ENCODE measurements around the gene MRPL28. TPM values are rescaled to one million over a fixed set of nuclear protein-coding genes. Genes with fewer than 3 reads are reported as not detected.

The MRPL28 gene
- total RNA-seq, 2 donors from 2014 or later: 137 to 138 TPM

- H3K9me3 Mint-ChIP-seq: no peaks in the 10 kb centered on the region
- Histone ChIP-seq H3K27me3 (ENCODE audit: control insufficient read depth, insufficient read depth, low read length, poor library complexity, severe bottlenecking) (no peaks in the 10 kb centered on the region), H3K27ac (ENCODE audit: low read depth, low read length) (no peak overlapping the region), H3K4me1 (ENCODE audit: control insufficient read depth, insufficient read depth, low read length) (no peaks in the 10 kb centered on the region), H3K9me3 (ENCODE audit: control insufficient read depth, low read length) (no peaks in the 10 kb centered on the region), H3K9ac (ENCODE audit: extremely low read depth, low read length, poor library complexity, severe bottlenecking) (no peak overlapping the region), H3K4me3 (ENCODE audit: low read length) (no peak overlapping the region), H3K36me3 (ENCODE audit: control insufficient read depth, insufficient read depth, low read length) (no peaks in the 10 kb centered on the region)
- TF ChIP-seq CTCF (conservative IDR thresholded peaks at IDR 0.05): no peak
- WGBS, 2 experiments (ENCODE audit: insufficient coverage in 1 of 2, insufficient read length in 1 of 2): 96 to 97% methylated on average over 21 to 26 of the region's 26 CpGs
- H3K4me1 Mint-ChIP-seq: no peaks in the 10 kb centered on the region
- peaks cover 10% of the 10 kb centered on the region for H3K36me3 Mint-ChIP-seq (ENCODE audit: low read depth)
- H3K27me3 Mint-ChIP-seq (ENCODE audit: insufficient read depth): no peaks in the 10 kb centered on the region
- no peak overlapping the region for H3K27ac Mint-ChIP-seq
- no peak overlapping the region for H3K4me3 Mint-ChIP-seq
- DNase-seq: no peak
Measured at GRCh38 chr16:411576-412265, 41.4 kb upstream of the MRPL28 start.

- Histone ChIP-seq H3K9me3 (ENCODE audit: control insufficient read depth, low read length) (no peaks in the 10 kb centered on the region), H3K27me3 (ENCODE audit: control insufficient read depth, insufficient read depth, low read length, poor library complexity, severe bottlenecking) (no peaks in the 10 kb centered on the region), H3K4me3 (ENCODE audit: low read length) (no peak overlapping the region), H3K36me3 (ENCODE audit: control insufficient read depth, insufficient read depth, low read length) (no peaks in the 10 kb centered on the region), H3K27ac (ENCODE audit: low read depth, low read length) (no peak overlapping the region), H3K9ac (ENCODE audit: extremely low read depth, low read length, poor library complexity, severe bottlenecking) (no peak overlapping the region), H3K4me1 (ENCODE audit: control insufficient read depth, insufficient read depth, low read length) (no peaks in the 10 kb centered on the region)
- Mint-ChIP-seq H3K36me3 (ENCODE audit: low read depth) (peaks cover 10% of the 10 kb centered on the region), H3K9me3 (no peaks in the 10 kb centered on the region), H3K27ac (no peak overlapping the region), H3K4me3 (no peak overlapping the region), H3K4me1 (no peaks in the 10 kb centered on the region), H3K27me3 (ENCODE audit: insufficient read depth) (no peaks in the 10 kb centered on the region)
- TF ChIP-seq CTCF (conservative IDR thresholded peaks at IDR 0.05): no peak
- 94 to 98% methylated on average over 12 to 36 of the region's 36 CpGs for WGBS, 2 experiments (ENCODE audit: insufficient coverage in 1 of 2, insufficient read length in 1 of 2)
- DNase-seq: no peak
Measured at GRCh38 chr16:410516-411178, 40.3 kb upstream of the MRPL28 start.

GRCh38 chr16:407253-407652 is 36.9 kb upstream of the MRPL28 start:
- 93 to 94% methylated on average over 6 to 16 of the region's 16 CpGs for WGBS, 2 experiments (ENCODE audit: insufficient coverage in 1 of 2, insufficient read length in 1 of 2)
- Histone ChIP-seq H3K9me3 (ENCODE audit: control insufficient read depth, low read length) (no peaks in the 10 kb centered on the region), H3K36me3 (ENCODE audit: control insufficient read depth, insufficient read depth, low read length) (no peaks in the 10 kb centered on the region), H3K4me1 (ENCODE audit: control insufficient read depth, insufficient read depth, low read length) (no peaks in the 10 kb centered on the region), H3K4me3 (ENCODE audit: low read length) (no peak overlapping the region), H3K27ac (ENCODE audit: low read depth, low read length) (no peak overlapping the region), H3K9ac (ENCODE audit: extremely low read depth, low read length, poor library complexity, severe bottlenecking) (no peak overlapping the region), H3K27me3 (ENCODE audit: control insufficient read depth, insufficient read depth, low read length, poor library complexity, severe bottlenecking) (no peaks in the 10 kb centered on the region)
- H3K4me1 Mint-ChIP-seq: no peaks in the 10 kb centered on the region
- no peak for TF ChIP-seq CTCF (conservative IDR thresholded peaks at IDR 0.05)
- H3K9me3 Mint-ChIP-seq: no peaks in the 10 kb centered on the region
- DNase-seq: peak; percentile 58
- H3K4me3 Mint-ChIP-seq: no peak overlapping the region
- peaks cover 10% of the 10 kb centered on the region for H3K36me3 Mint-ChIP-seq (ENCODE audit: low read depth)
- H3K27ac Mint-ChIP-seq: no peak overlapping the region
- no peaks in the 10 kb centered on the region for H3K27me3 Mint-ChIP-seq (ENCODE audit: insufficient read depth)

Measured in endodermal cell (in vitro differentiated cells).